Muscle of back (tissue), 11 donors: ENCODE data around the gene ST6GALNAC6. TPM values are rescaled to one million over a fixed set of nuclear protein-coding genes. Genes with fewer than 3 reads are reported as not detected.
A peak's percentile ranks its signal among the peaks of the same experiment; 100 is the strongest.
"Not testable (repeated sequence)": the region's sequence is repeated elsewhere in the genome, so short reads cannot be mapped to it uniquely, and the experiment has no call there.

Source experiments
- DNase-seq, 3 donors: peaks; one replicate each; pipeline versions ENCODE4 v3.0.0 to v3.0.0-alpha.2; 2013
- polyA plus RNA-seq, 10 donors: library from polyadenylated mRNA; unstranded; fragments of 120-200 nt; gene quantifications; one replicate each; pipeline ENCODE4 v1.2.1, GENCODE V29; 2013; ENCODE audit not compliant: insufficient read length in 10 of 10

The ST6GALNAC6 gene
- polyA plus RNA-seq, 10 donors, result 40.4 to 58.5 (median 46.6) TPM

DNA sequence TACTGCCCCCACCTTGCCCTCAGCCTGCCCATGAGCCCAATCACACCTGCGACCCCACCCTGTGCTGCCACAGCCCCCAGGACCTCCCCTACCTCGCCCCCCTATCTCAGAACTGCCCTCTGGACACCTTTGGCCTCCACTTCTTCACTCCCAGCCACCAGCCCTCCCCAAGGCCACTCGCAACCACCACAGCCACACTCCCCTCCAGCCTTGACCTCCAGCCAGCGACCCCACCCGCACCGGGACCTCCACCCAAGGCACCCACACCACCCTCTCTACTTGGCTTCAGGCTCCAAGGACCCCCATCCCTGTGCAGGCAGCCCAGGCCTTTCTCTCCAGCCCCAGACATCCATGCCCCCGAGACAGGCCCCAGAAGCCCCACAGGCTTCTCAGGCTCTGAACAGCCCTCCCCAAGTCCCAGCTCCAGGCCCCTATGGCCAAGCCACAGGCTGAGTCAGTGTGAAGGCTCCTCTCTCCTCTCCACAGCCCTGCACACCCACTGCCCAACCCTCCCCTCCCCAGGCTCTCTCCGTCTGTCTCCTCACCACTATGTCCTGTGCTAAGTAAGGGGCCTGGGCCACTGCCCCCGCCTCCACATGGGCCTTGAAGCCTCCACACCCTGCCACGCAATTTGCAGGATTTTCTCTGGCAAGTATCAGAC is 24.0 kb downstream of the ST6GALNAC6 start:
- no peak for DNase-seq

- no peak for DNase-seq
These were observed 24.8 kb downstream of the ST6GALNAC6 start for GRCh38 chr9:127874301-127875221.

- DNase-seq, result peak; percentile 69 to 72 (median 71)
These were observed 25.5 kb downstream of the ST6GALNAC6 start for GRCh38 chr9:127873886-127874285.

DNA sequence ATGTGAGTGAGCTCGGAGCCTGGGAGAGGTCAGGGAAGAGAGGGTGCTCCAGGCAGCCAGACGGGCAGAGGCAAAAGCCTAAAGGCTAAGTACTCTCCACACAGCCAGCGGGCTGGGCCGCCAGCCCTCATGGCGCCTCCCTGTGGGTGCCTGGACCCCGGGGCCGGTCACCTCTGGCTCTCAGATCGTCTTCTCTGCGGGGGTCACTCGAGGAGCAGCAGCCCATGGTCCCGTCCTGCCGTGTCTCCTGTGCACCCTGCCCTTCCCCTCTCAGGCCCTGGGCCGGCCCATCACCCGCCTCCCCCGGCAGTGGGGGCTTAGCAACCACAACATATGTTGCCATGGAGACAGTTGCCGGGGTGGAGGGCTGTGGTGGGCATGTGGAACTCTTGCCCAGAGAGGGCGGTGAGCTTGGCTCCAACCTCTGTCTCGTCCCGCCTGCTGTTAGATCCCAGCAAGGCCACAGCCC is 26.1 kb downstream of the ST6GALNAC6 start:
- DNase-seq, result peak in 1 of 3 donors; percentile 52

GRCh38 chr9:127872369-127873222 is 26.8 kb downstream of the ST6GALNAC6 start:
- no peak for DNase-seq

- no peak for DNase-seq
These were observed 27.9 kb downstream of the ST6GALNAC6 start for GRCh38 chr9:127871531-127871930.

DNA sequence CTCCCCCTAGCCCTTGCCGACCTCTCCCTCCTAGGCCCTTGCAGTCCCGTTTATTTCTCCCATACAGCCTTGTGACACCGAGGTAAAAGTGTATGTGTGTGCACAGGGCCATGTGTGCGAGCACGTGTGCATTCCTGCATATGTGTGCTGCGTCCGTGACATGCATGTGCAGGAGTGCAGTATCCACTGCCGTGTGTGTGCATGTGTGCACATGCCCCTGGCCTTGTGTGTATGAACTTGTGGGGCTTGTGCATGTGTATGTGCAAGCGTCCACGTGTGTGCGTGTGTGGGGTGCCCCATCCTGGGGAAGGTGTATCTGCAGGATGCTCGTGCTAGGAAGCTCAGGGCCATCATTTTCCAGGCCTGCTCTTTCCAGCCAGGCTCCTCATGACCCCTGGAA is 28.5 kb downstream of the ST6GALNAC6 start:
- DNase-seq, result no peak

- DNase-seq, result not testable (repeated sequence)
These were observed 29.3 kb downstream of the ST6GALNAC6 start for GRCh38 chr9:127870153-127870491.

DNA sequence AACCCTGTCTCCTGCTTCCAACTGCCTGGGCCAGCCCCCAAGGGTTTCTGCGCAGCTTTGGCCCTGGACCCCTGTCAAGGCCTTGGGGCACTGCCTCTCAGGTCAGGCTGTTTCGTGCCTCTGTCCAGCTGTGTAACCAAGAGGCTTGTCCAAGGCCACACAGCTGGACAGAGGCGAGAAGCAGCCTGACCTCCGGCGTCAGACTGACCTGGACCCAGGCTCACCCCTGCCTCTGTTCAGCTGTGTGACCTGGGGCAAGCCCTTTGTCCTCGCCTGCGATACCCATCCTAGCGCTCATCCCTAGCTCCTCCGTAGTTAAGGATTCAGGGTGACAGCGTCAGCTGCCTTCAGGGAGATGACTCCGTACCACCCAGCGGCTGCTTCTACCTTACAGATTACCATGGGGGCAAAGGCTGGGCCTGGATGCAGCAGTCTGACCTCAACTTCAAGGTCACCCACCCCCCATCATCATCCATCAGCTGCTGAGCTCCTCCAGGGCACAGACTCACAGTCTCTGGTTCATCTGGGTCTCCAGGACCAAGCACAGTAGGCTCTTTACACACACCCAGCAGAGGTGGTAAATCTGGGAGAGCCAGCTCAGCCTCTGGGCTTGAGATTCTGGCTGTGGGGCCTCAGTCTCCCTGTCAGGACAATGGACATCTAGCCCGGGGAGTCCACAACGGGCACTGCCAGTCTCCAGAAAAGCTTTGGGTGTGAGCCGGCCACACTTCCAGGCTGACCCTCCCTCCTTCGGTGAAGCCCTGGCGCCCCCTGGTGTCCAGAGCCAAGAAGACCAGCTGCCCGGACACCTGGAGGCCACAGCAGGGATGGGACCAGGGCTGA is 29.9 kb downstream of the ST6GALNAC6 start:
- peak; percentile 74 to 90 (median 83) for DNase-seq

DNA sequence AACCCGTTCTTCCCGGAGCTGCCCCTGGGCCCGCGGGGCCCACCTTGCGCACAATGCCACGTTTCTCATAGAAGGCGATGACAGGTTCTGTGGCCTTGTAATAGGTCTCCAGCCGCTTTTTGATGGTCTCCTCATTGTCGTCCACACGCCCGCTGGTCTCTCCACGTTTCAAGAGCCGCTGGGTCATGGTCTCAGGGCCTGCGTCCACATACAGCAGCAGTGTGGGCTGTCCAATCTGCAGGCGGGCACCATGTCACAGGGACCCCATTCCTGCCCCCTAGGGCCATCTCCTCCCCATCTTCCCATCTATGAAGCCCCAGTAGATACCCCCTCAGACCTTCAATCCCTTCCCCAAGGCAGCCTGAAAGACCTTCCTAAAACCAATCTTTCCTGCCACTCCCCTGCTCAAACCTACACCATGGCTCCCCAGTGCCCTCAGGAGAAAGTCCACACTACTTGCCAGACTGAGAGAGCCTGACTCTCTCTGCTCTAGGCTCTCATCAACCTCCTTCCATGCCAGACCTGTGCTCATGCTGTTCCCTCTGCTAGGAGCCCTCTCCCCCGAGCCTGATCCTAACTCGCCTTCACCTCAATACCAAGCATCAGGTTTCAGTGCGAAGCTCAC is 31.0 kb downstream of the ST6GALNAC6 start:
- DNase-seq, result no peak

GRCh38 chr9:127867356-127868277 is 31.8 kb downstream of the ST6GALNAC6 start:
- no peak for DNase-seq

DNA sequence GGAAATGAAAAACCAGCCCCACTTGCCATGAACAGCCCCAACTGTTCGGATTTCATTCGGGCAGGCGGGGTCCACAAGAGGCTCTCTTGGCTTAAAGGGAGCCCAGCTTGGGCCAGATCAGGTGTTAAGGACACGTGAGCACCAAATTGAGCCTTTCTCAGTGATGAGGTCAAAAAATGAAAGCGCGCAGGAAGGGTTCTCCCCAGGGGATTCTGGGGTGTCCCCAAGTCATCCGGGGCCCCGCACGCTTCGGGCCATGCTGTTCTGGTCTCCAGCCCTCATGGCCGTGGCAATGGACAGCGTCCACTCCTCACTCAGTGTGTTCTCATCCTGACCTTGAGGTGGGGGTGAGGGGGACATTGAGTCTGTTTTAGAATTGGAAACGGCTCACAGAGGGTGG is 32.9 kb downstream of the ST6GALNAC6 start:
- DNase-seq, result no peak

- no peak for DNase-seq
These were observed 33.5 kb downstream of the ST6GALNAC6 start for GRCh38 chr9:127865645-127866464.

- no peak for DNase-seq
These were observed 36.2 kb downstream of the ST6GALNAC6 start for GRCh38 chr9:127863191-127863621.

DNA sequence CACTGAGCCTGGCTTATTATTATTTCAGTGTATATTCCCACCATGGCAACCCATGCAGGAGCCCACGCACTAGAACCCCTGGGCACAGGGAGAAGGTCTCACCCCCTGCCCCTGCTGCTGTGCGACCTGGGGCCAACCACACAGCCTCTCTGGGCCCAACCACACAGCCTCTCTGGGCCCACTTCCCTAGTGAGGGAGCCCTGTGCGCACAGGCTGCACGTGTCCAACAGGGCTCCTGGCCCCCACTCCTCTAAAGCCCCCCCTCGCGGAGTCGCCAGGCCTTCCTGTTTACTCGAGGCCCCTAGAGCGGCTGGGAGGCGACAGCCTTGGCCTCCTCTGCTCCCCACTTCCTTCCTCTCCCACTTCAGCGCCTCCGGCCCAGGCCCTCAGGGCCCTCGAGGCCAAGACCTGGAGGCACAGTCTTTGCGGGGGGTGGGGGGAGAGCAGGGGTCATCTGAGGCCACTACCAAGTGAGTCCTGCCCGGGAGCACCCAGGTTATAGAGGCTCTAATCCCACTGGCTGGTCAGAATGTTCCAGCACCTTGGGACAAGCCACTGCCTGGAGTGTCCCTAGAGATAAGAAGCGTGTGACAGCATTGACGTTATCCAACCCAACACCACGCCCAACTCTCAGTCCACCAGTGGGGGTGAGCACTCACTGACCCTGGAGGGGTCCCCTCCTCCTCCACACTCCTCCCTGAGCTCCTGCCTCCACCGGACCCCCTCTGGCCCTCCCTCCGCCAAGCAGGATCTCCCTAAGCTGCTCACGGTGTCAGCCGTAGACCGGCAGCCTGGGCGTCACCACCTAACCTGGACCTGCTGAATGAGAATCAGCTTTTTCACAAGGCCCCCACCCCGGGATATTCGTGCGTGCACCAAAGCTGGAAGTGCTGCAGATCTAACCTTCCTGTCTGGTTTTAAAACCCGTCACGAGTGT is 37.1 kb downstream of the ST6GALNAC6 start:
- DNase-seq, result peak in 2 of 3 donors; percentile 40 to 76

DNA sequence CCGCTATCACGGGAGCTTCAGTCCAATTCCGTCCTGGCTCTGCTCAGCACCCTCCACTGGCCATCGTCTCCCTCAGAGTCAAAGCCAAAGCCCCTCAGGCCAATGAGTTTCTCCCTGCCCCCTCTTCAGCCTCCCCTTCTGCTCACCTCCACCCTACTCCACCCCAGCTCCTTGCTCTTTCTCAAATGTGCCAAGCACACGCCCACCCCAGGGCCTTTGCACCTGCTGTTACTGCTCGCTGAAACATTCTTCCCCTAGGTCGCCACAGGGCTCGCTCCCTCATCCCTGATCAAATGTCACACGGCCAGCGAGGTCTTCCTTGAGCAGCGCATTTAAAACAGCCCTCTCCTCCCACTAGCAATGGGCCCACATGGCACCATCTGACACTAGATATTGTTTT is 38.6 kb downstream of the ST6GALNAC6 start:
- DNase-seq, result no peak

- DNase-seq, result no peak
These were observed 39.1 kb downstream of the ST6GALNAC6 start for GRCh38 chr9:127860260-127860659.
